Nucleus accumbens (tissue), 56 donors: ENCODE results near the gene ZNHIT1.
"Not testable (repeated sequence)": the region's sequence is repeated elsewhere in the genome, so short reads cannot be mapped to it uniquely, and the experiment has no call there.

Experiments used
- DNase-seq, 56 donors: peaks; one replicate each; lab custom pipeline; 2025; lab: John Stamatoyannopoulos, UW

Gene ZNHIT1

DNA sequence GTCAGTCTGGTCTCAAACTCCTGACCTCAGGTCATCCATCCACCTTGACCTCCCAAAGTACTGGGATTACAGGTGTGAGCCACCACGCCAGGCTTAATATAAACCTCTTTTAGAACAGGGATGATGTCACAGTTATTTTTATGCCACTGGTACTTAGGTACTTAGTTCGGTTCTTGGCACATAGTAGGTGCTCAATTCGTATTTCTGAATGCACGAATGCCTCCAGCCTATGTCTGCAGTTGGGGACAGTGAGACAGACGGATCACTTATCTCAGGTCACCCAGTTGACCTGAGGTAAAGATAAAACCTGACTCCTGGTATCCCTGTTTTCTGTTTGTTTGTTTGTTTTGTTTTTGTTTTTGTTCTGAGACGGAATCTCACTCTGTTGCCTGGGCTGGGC is 31.8 kb upstream of the ZNHIT1 start:
- no peak for DNase-seq

- DNase-seq, result no peak
Measured at GRCh38 chr7:101186844-101187428, 31.0 kb upstream of the ZNHIT1 start.

DNA sequence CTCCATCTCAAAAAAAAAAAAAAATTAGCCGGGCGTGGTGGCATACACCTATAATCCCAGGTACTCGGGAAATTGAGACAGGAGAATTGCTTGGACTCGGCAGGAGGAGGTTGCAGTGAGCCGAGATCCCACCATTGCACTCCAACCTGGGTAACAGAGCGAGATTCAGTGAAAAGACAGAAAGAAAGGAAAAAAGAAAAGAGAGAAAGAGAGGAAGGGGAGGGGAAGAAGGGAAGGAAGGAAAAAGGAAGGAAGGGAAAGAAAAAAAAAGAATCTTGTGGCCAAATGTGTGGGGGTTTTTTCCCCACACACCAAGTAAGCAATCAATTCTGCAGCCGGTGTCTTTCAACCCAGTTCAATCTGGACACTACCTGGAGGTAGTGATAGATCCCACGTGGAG is 28.9 kb upstream of the ZNHIT1 start:
- DNase-seq, result no peak

GRCh38 chr7:101195884-101196283 is 22.1 kb upstream of the ZNHIT1 start:
- no peak for DNase-seq

GRCh38 chr7:101197991-101198390 is 20.0 kb upstream of the ZNHIT1 start:
- no peak for DNase-seq

DNA sequence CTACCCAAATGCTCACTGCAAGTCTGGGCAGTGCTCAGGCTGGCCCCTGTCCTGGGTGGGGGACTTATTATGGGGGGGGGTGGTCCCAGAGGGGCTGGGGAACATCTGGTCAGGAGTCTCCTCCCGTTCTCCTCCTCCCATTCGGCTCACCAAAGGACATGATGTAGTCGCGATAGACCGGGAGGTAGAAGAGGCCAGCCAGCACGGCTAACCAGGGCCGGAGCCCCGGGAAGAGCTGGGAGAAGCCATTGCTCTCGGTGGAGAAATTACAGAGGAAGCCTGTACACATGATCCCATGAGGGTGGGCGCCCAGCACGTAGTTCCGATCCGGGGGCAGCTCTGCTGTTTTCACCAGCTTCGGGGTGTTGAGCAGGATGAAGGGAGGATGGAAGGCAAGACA is 19.5 kb upstream of the ZNHIT1 start:
- no peak for DNase-seq

DNA sequence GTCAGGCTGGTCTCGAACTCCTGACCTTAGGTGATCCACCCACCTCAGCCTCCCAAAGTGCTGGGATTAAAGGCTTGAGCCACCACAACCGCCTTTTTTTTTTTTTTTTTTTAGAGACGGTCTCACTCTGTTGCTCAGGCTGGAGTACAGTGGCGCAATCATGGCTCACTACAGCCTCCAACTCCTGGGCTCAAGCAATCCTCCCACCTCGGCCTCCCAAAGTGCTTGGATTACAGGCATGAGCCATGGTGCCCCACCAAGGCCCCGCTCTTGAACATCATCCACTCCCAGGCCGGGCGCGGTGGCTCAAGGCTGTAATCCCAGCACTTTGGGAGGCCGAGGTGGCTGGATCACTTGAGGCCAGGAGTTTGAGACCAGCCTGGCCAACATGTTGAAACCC is 18.4 kb upstream of the ZNHIT1 start:
- not testable (repeated sequence) for DNase-seq

DNA sequence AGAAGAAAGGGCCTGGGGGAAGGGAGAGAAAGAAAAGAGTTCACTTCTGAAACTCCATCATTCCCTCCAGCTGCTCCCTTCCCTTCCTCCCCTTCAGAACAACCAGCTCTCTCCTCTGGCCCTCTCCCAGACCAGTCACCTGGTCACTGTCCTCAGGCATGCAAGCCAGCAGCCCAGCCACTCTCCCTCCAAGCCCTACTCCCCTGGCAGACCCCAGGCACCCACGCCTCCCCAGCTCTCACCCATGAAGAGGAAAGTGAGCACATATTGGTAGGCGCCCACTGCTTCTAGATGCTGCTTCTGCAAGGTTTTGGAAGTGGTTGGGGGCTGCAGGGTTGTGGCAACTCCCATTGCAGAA is 17.5 kb upstream of the ZNHIT1 start:
- DNase-seq, result no peak

GRCh38 chr7:101200862-101201599 is 16.9 kb upstream of the ZNHIT1 start, which contains the start of gene MOGAT3:
TSS of gene MOGAT3 (minus strand) at chr7:101201036. CDS start at chr7:101200854, 182 bp downstream.
- no peak for DNase-seq

- DNase-seq, result no peak
Measured at GRCh38 chr7:101201695-101202602, 16.0 kb upstream of the ZNHIT1 start.

- DNase-seq, result no peak
Measured at GRCh38 chr7:101202603-101202918, 15.4 kb upstream of the ZNHIT1 start.

GRCh38 chr7:101203740-101204738 is 13.9 kb upstream of the ZNHIT1 start:
- not testable (repeated sequence) for DNase-seq

DNA sequence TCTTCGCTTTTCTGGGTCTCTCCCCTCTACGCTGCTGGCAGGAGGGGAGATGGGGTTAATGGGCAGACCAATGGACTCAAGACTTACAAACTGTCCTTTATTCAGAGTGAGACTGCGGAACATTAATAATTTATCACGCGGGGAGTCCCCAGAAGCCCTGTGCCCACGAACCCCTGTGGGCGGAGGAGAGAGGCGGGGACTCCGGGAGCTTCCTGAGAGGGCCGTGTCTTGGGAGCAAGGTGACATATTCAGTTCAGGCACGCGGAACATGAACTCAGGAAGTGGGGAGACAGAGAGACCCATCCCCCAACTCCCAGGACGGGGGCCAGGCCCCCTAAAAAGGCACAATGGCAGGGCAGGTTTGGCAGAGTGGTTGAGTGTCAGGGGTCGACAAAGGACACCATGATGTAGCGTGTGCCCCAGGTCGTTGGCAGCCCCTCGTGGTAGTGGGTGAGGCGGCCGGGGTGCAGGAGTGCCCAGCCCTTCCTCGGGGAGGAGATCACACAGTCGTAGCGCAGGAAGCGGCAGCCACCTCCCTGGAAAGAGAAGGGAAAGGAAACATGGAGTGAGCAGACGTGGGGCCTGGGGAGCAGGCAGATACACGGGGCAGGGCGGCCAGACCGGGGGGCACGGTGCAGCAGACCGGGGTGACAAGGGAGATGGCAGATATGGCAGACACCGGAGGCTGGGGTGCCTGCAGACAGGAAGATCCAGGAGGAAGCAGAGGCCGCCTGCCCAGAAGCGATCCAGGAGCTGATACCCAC is 11.9 kb upstream of the ZNHIT1 start:
- peak in 1 of 56 donors; percentile 1 for DNase-seq

DNA sequence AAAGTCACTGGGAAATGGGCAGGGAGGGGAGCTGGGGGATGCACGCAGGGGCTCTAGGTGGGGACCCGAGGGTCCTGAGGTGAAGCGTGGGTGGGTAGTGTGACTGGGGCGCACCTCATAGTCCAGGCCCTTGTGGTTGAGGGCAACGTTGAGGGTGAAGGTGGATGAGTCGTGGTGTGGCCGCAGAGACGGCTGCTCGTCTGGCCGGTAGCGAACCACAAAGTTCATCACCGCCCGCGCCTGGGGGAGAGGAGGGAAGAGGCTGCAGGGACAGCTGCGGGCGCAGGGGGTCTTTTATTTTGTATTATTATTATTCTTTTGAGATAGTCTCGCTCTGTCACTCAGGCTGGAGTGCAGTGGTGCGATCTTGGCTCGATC is 11.3 kb upstream of the ZNHIT1 start:
- DNase-seq, result no peak

DNA sequence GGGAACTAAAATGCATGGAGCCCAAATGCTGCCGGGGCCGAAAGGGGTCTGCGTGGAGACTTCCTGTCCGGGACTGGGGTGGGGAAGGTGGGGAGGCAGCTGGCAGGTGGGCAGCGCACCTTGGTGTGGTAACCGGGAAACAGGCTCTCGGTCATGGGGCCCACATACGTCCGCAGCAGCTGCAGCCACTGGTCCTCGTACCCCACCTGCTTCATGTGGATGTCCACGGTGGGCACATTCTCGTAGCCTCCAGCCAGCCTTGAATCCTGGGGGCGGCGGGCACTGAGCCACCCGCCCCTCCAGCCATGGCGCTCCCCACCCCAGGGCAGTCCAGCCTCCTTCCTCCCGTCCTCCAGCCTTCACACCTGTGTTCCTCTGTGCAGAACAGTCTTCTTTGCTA is 10.5 kb upstream of the ZNHIT1 start:
- DNase-seq, result no peak

GRCh38 chr7:101208794-101209193 is 9.2 kb upstream of the ZNHIT1 start:
- no peak for DNase-seq

GRCh38 chr7:101210143-101210542 is 7.8 kb upstream of the ZNHIT1 start:
- DNase-seq, result no peak

- DNase-seq, result no peak
Measured at GRCh38 chr7:101211501-101211900, 6.5 kb upstream of the ZNHIT1 start.

DNA sequence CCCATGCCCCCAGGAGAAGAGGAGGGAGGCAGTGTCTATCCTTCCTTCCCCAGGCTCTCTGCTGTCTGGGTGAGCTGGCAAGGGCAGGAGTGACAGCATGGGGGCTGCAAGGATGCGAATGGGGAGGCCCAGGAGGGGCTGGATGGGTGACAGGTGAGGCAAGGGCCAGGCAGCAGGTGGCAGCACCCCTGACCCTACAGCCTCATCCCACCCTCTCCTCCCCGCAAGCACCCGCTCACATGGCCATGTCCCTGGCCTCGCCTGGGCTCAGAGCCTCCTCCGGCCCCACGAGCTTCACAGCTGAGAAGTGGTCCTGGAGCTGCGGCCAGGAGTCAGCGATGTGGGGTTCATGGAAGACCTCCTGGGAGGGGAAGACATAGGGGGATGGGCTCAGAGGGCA is 6.0 kb upstream of the ZNHIT1 start:
- DNase-seq, result no peak
